ENCODE results near the gene SPOCK3.

SPOCK3 gene

GRCh38 chr4:167052631-167053091, 181.6 kb downstream of the SPOCK3 start:
- Histone ChIP-seq H3K4me3 (ENCODE audit: insufficient read length, low read depth) (no peak overlapping the region), H3K9ac (ENCODE audit: insufficient read length, low read depth) (no peak overlapping the region), H3K27me3 (ENCODE audit: insufficient read depth, insufficient read length) (no peaks in the 10 kb centered on the region), H3K9me3 (ENCODE audit: insufficient read depth, low read length) (no peaks in the 10 kb centered on the region), H3K36me3 (ENCODE audit: insufficient read depth, insufficient read length, low read length) (no peaks in the 10 kb centered on the region), H3K4me1 (ENCODE audit: insufficient read depth, insufficient read length) (no peaks in the 10 kb centered on the region)
- TF ChIP-seq SUZ12 (IDR thresholded peaks at IDR 0.05; ENCODE audit: extremely low read depth, insufficient read depth, insufficient read length) (no peak), YY1 (IDR thresholded peaks at IDR 0.05; ENCODE audit: insufficient read depth, insufficient read length) (no peak), ZNF274 (IDR thresholded peaks at IDR 0.05; ENCODE audit: low read depth, low read length) (no peak)
- no peak for DNase-seq (ENCODE audit: low read depth, low spot score)

GRCh38 chr4:167049257-167049656, 185.0 kb downstream of the SPOCK3 start:
- Histone ChIP-seq H3K9me3 (ENCODE audit: insufficient read depth, low read length) (no peaks in the 10 kb centered on the region), H3K9ac (ENCODE audit: insufficient read length, low read depth) (no peak overlapping the region), H3K36me3 (ENCODE audit: insufficient read depth, insufficient read length, low read length) (no peaks in the 10 kb centered on the region), H3K27me3 (ENCODE audit: insufficient read depth, insufficient read length) (no peaks in the 10 kb centered on the region), H3K4me1 (ENCODE audit: insufficient read depth, insufficient read length) (no peaks in the 10 kb centered on the region), H3K4me3 (ENCODE audit: insufficient read length, low read depth) (no peak overlapping the region)
- no peak for DNase-seq (ENCODE audit: low read depth, low spot score)
- no peak for TF ChIP-seq YY1 (IDR thresholded peaks at IDR 0.05; ENCODE audit: insufficient read depth, insufficient read length)
- TF ChIP-seq ZNF274 (IDR thresholded peaks at IDR 0.05; ENCODE audit: low read depth, low read length) = no peak
- TF ChIP-seq SUZ12 (IDR thresholded peaks at IDR 0.05; ENCODE audit: extremely low read depth, insufficient read depth, insufficient read length) = no peak

- TF ChIP-seq ZNF274 (IDR thresholded peaks at IDR 0.05; ENCODE audit: low read depth, low read length) (no peak), YY1 (IDR thresholded peaks at IDR 0.05; ENCODE audit: insufficient read depth, insufficient read length) (no peak), SUZ12 (IDR thresholded peaks at IDR 0.05; ENCODE audit: extremely low read depth, insufficient read depth, insufficient read length) (no peak)
- Histone ChIP-seq H3K4me3 (ENCODE audit: insufficient read length, low read depth) (no peak overlapping the region), H3K9me3 (ENCODE audit: insufficient read depth, low read length) (no peaks in the 10 kb centered on the region), H3K4me1 (ENCODE audit: insufficient read depth, insufficient read length) (no peaks in the 10 kb centered on the region), H3K27me3 (ENCODE audit: insufficient read depth, insufficient read length) (no peaks in the 10 kb centered on the region), H3K36me3 (ENCODE audit: insufficient read depth, insufficient read length, low read length) (no peaks in the 10 kb centered on the region), H3K9ac (ENCODE audit: insufficient read length, low read depth) (no peak overlapping the region)
- DNase-seq (ENCODE audit: low read depth, low spot score) = no peak
These were observed 192.8 kb downstream of the SPOCK3 start for GRCh38 chr4:167041524-167041923.

- TF ChIP-seq ZNF274 (IDR thresholded peaks at IDR 0.05; ENCODE audit: low read depth, low read length) = no peak
- no peak for TF ChIP-seq SUZ12 (IDR thresholded peaks at IDR 0.05; ENCODE audit: extremely low read depth, insufficient read depth, insufficient read length)
- TF ChIP-seq YY1 (IDR thresholded peaks at IDR 0.05; ENCODE audit: insufficient read depth, insufficient read length) = no peak
- no peaks in the 10 kb centered on the region for H3K36me3 ChIP-seq (ENCODE audit: insufficient read depth, insufficient read length, low read length)
- H3K9ac ChIP-seq (ENCODE audit: insufficient read length, low read depth) = no peak overlapping the region
- H3K9me3 ChIP-seq (ENCODE audit: insufficient read depth, low read length) = no peaks in the 10 kb centered on the region
- no peaks in the 10 kb centered on the region for H3K27me3 ChIP-seq (ENCODE audit: insufficient read depth, insufficient read length)
- no peaks in the 10 kb centered on the region for H3K4me1 ChIP-seq (ENCODE audit: insufficient read depth, insufficient read length)
- no peak overlapping the region for H3K4me3 ChIP-seq (ENCODE audit: insufficient read length, low read depth)
- DNase-seq (ENCODE audit: low read depth, low spot score) = no peak
These were observed 198.9 kb downstream of the SPOCK3 start for GRCh38 chr4:167035390-167035789.

- Histone ChIP-seq H3K9ac (ENCODE audit: insufficient read length, low read depth) (no peak overlapping the region), H3K4me3 (ENCODE audit: insufficient read length, low read depth) (no peak overlapping the region), H3K36me3 (ENCODE audit: insufficient read depth, insufficient read length, low read length) (no peaks in the 10 kb centered on the region), H3K4me1 (ENCODE audit: insufficient read depth, insufficient read length) (no peaks in the 10 kb centered on the region), H3K27me3 (ENCODE audit: insufficient read depth, insufficient read length) (no peaks in the 10 kb centered on the region), H3K9me3 (ENCODE audit: insufficient read depth, low read length) (no peaks in the 10 kb centered on the region)
- DNase-seq (ENCODE audit: low read depth, low spot score) = no peak
- TF ChIP-seq ZNF274 (IDR thresholded peaks at IDR 0.05; ENCODE audit: low read depth, low read length) = no peak
- no peak for TF ChIP-seq SUZ12 (IDR thresholded peaks at IDR 0.05; ENCODE audit: extremely low read depth, insufficient read depth, insufficient read length)
- TF ChIP-seq YY1 (IDR thresholded peaks at IDR 0.05; ENCODE audit: insufficient read depth, insufficient read length) = no peak
These were observed 199.3 kb downstream of the SPOCK3 start for GRCh38 chr4:167034983-167035382.

- H3K36me3 ChIP-seq (ENCODE audit: insufficient read depth, insufficient read length, low read length) = no peaks in the 10 kb centered on the region
- TF ChIP-seq YY1 (IDR thresholded peaks at IDR 0.05; ENCODE audit: insufficient read depth, insufficient read length) = no peak
- TF ChIP-seq SUZ12 (IDR thresholded peaks at IDR 0.05; ENCODE audit: extremely low read depth, insufficient read depth, insufficient read length) = no peak
- no peak for TF ChIP-seq ZNF274 (IDR thresholded peaks at IDR 0.05; ENCODE audit: low read depth, low read length)
- no peaks in the 10 kb centered on the region for H3K9me3 ChIP-seq (ENCODE audit: insufficient read depth, low read length)
- DNase-seq (ENCODE audit: low read depth, low spot score) = no peak
- H3K4me1 ChIP-seq (ENCODE audit: insufficient read depth, insufficient read length) = no peaks in the 10 kb centered on the region
- no peaks in the 10 kb centered on the region for H3K27me3 ChIP-seq (ENCODE audit: insufficient read depth, insufficient read length)
- H3K4me3 ChIP-seq (ENCODE audit: insufficient read length, low read depth) = no peak overlapping the region
- H3K9ac ChIP-seq (ENCODE audit: insufficient read length, low read depth) = no peak overlapping the region
These were observed 201.4 kb downstream of the SPOCK3 start for GRCh38 chr4:167032871-167033270.

- Histone ChIP-seq H3K36me3 (ENCODE audit: insufficient read depth, insufficient read length, low read length) (no peaks in the 10 kb centered on the region), H3K4me1 (ENCODE audit: insufficient read depth, insufficient read length) (no peaks in the 10 kb centered on the region), H3K27me3 (ENCODE audit: insufficient read depth, insufficient read length) (no peaks in the 10 kb centered on the region), H3K9me3 (ENCODE audit: insufficient read depth, low read length) (no peaks in the 10 kb centered on the region), H3K4me3 (ENCODE audit: insufficient read length, low read depth) (no peak overlapping the region), H3K9ac (ENCODE audit: insufficient read length, low read depth) (no peak overlapping the region)
- no peak for DNase-seq (ENCODE audit: low read depth, low spot score)
- TF ChIP-seq ZNF274 (IDR thresholded peaks at IDR 0.05; ENCODE audit: low read depth, low read length) = no peak
- no peak for TF ChIP-seq SUZ12 (IDR thresholded peaks at IDR 0.05; ENCODE audit: extremely low read depth, insufficient read depth, insufficient read length)
- no peak for TF ChIP-seq YY1 (IDR thresholded peaks at IDR 0.05; ENCODE audit: insufficient read depth, insufficient read length)
These were observed 202.6 kb downstream of the SPOCK3 start for GRCh38 chr4:167031534-167032156.

All from NT2/D1 (cell line).